Liver (tissue), 9 donors: Measurements from ENCODE around the gene STAT6. TPM values are rescaled to one million over a fixed set of nuclear protein-coding genes. Genes with fewer than 3 reads are reported as not detected.

Experiments
- DNase-seq: peaks from one replicate; pipeline ENCODE4 v3.0.0-alpha.2; 2017; ENCODE audit warnings: low spot score
- H3K27ac ChIP-seq, 2 donors: one replicate each; pipeline ENCODE4 v1.7.0; 2013; ENCODE audit warnings: inconsistent platforms in 2 of 2, low read length in 2 of 2, control low read depth in 1 of 2, low read depth in 1 of 2, mild to moderate bottlenecking in 1 of 2
- H3K27me3 ChIP-seq, 4 donors: one replicate each; pipeline versions ENCODE4 v1.6.1 to v1.7.0; 2013; ENCODE audit warnings: low read length in 3 of 4, inconsistent platforms in 1 of 4, mild to moderate bottlenecking in 1 of 4, moderate library complexity in 1 of 4; ENCODE audit not compliant: control insufficient read depth in 4 of 4, insufficient read depth in 4 of 4
- H3K36me3 ChIP-seq, 4 donors: one replicate each; pipeline versions ENCODE4 v1.6.1 to v1.7.0; 2013; ENCODE audit warnings: low read length in 3 of 4, mild to moderate bottlenecking in 3 of 4, low read depth in 1 of 4, moderate library complexity in 1 of 4; ENCODE audit not compliant: control insufficient read depth in 4 of 4, insufficient read depth in 3 of 4
- H3K4me1 ChIP-seq, 4 donors: one replicate each; pipeline versions ENCODE4 v1.6.1 to v1.7.0; 2013; ENCODE audit warnings: low read length in 3 of 4, mild to moderate bottlenecking in 3 of 4, moderate library complexity in 1 of 4; ENCODE audit not compliant: control insufficient read depth in 4 of 4, insufficient read depth in 4 of 4
- H3K4me3 ChIP-seq, 3 donors: one replicate each; pipeline versions ENCODE4 v1.6.1 to v1.7.0; 2013; ENCODE audit warnings: low read length in 3 of 3, control low read depth in 1 of 3, low read depth in 1 of 3, mild to moderate bottlenecking in 1 of 3
- H3K9ac ChIP-seq, 2 donors: one replicate each; pipeline ENCODE4 v1.7.0; 2013; ENCODE audit warnings: low read length in 2 of 2, mild to moderate bottlenecking in 2 of 2, moderate library complexity in 2 of 2, control low read depth in 1 of 2, low read depth in 1 of 2
- H3K9me3 ChIP-seq, 4 donors: one replicate each; pipeline versions ENCODE4 v1.6.1 to v1.7.0; 2013; ENCODE audit warnings: low read length in 3 of 4; ENCODE audit not compliant: control insufficient read depth in 4 of 4
- ATF3 ChIP-seq: IDR thresholded peaks from 2 replicates; pipeline ENCODE4 v1.6.1; 2016; ENCODE audit warnings: antibody characterized with exemption
- CTCF ChIP-seq: fragments of 150-350 bp; IDR thresholded peaks from 2 replicates; pipeline ENCODE4 v1.5.1; 2017; ENCODE audit warnings: improper control_type of control experiment, low read depth, low read length; ENCODE audit not compliant: missing input control
- EGR1 ChIP-seq, 2 donors: IDR thresholded peaks; 2 replicates each; pipeline ENCODE4 v1.6.1; 2016 to 2018; ENCODE audit warnings: antibody characterized with exemption in 2 of 2, low read depth in 2 of 2
- FOXA1 ChIP-seq: IDR thresholded peaks from 2 replicates; pipeline ENCODE4 v1.6.1; 2016; ENCODE audit warnings: antibody characterized with exemption
- FOXA2 ChIP-seq: IDR thresholded peaks from 2 replicates; pipeline ENCODE4 v1.6.1; 2016; ENCODE audit warnings: antibody characterized with exemption
- HNF4A ChIP-seq, 2 donors: conservative IDR thresholded peaks; 2 replicates each; pipeline ENCODE4 v1.6.1; 2016; ENCODE audit warnings: antibody characterized with exemption in 2 of 2, mild to moderate bottlenecking in 2 of 2
- HNF4G ChIP-seq: IDR thresholded peaks from 2 replicates; pipeline ENCODE4 v1.6.1; 2016; ENCODE audit warnings: antibody characterized with exemption
- JUND ChIP-seq, 2 donors: IDR thresholded peaks; 2 replicates each; pipeline ENCODE4 v1.6.1; 2016; ENCODE audit warnings: antibody characterized with exemption in 2 of 2
- MAX ChIP-seq: IDR thresholded peaks from 2 replicates; pipeline ENCODE4 v1.6.1; 2016; ENCODE audit warnings: antibody characterized with exemption
- REST ChIP-seq: IDR thresholded peaks from 2 replicates; pipeline ENCODE4 v1.6.1; 2016; ENCODE audit warnings: antibody characterized with exemption, mild to moderate bottlenecking
- RXRA ChIP-seq, 2 donors: IDR thresholded peaks; 2 replicates each; pipeline ENCODE4 v1.6.1; 2017 to 2018; ENCODE audit warnings: antibody characterized with exemption in 2 of 2, mild to moderate bottlenecking in 1 of 2
- SP1 ChIP-seq: IDR thresholded peaks from 2 replicates; pipeline ENCODE4 v1.6.1; 2018; ENCODE audit warnings: antibody characterized with exemption, mild to moderate bottlenecking
- YY1 ChIP-seq: IDR thresholded peaks from 2 replicates; pipeline ENCODE4 v1.6.1; 2016; ENCODE audit warnings: antibody characterized with exemption, mild to moderate bottlenecking
- ZBTB33 ChIP-seq: IDR thresholded peaks from 2 replicates; pipeline ENCODE4 v1.6.1; 2016; ENCODE audit warnings: antibody characterized with exemption
- WGBS: extraction: QIAGEN DNeasy Blood & Tissue Kit; methylation state at CpG from one replicate; pipeline ENCODE4 v1.1.7; 2013; 5-methylcytosine and 5-hydroxymethylcytosine counted together
- polyA plus RNA-seq, 2 donors: library from polyadenylated mRNA; stranded (reverse) in 1 of 2; unstranded in 1 of 2; fragments of 200-250 nt in 1 of 2; fragments of >200 nt in 1 of 2; fragmentation: Nextera tagmentation in 1 of 2; extraction: Ambion mirVana in 1 of 2; gene quantifications; one replicate each; pipeline versions ENCODE4 v1.2.1 to v1.2.3, GENCODE V29; 2013 to 2015
- total RNA-seq, 2 donors: library from RNA; depleted of rRNA; stranded (reverse); fragments of >200 nt; gene quantifications; one replicate each; pipeline ENCODE4 v1.2.3, GENCODE V29; 2014
- donor health status: healthy.
- donor health status: healthy.
- donor health status: healthy.
- donor health status: healthy.
- donor health status: healthy.

Gene STAT6
- total and polyA plus RNA-seq, 4 donors: 27.4 to 57.4 (median 43.6) TPM

GRCh38 chr12:57063991-57064685 lies 47.0 kb downstream of the STAT6 start (continued):
- TF ChIP-seq JUND (IDR thresholded peaks at IDR 0.05) (no peak), HNF4G (no peak)

GRCh38 chr12:57058454-57058853 lies 52.7 kb downstream of the STAT6 start:
- DNase-seq: no peak
- no peaks in the 10 kb centered on the region for H3K9me3 ChIP-seq
- no peaks in the 10 kb centered on the region for H3K4me1 ChIP-seq
- no peak overlapping the region for H3K9ac ChIP-seq
- no peak overlapping the region for H3K27ac ChIP-seq
- 91% methylated on average over 1 of the region's 1 CpG for WGBS
- TF ChIP-seq EGR1 (IDR thresholded peaks at IDR 0.05; ENCODE audit: low read depth in 2 of 2) (no peak), HNF4A (conservative IDR thresholded peaks at IDR 0.05) (no peak), RXRA (IDR thresholded peaks at IDR 0.05) (no peak)
- H3K27me3 ChIP-seq: no peaks in the 10 kb centered on the region
- H3K4me3 ChIP-seq: no peak overlapping the region
- H3K36me3 ChIP-seq: peaks cover 0 to 5% (median 2%) of the 10 kb centered on the region in 4 donors

GRCh38 chr12:57057067-57057751 lies 54.0 kb downstream of the STAT6 start:
- Histone ChIP-seq H3K27me3 (no peaks in the 10 kb centered on the region), H3K4me3 (no peak overlapping the region), H3K9me3 (no peaks in the 10 kb centered on the region), H3K36me3 (peaks cover 0 to 5% (median 2%) of the 10 kb centered on the region in 4 donors), H3K27ac (no peak overlapping the region), H3K9ac (no peak overlapping the region), H3K4me1 (no peaks in the 10 kb centered on the region)
- DNase-seq: no peak
- 90% methylated on average over 6 of the region's 6 CpGs for WGBS
- TF ChIP-seq REST (no peak), HNF4A (conservative IDR thresholded peaks at IDR 0.05) (no peak), CTCF (no peak), FOXA2 (no peak), ATF3 (no peak), RXRA (IDR thresholded peaks at IDR 0.05) (no peak), MAX (no peak), EGR1 (IDR thresholded peaks at IDR 0.05; ENCODE audit: low read depth in 2 of 2) (no peak), ZBTB33 (no peak), HNF4G (no peak), SP1 (no peak), JUND (IDR thresholded peaks at IDR 0.05) (no peak), YY1 (no peak), FOXA1 (no peak)
